Endothelial cell of umbilical vein (primary cell): ENCODE results near the gene MSN.
"Not testable (repeated sequence)": the region's sequence is repeated elsewhere in the genome, so short reads cannot be mapped to it uniquely, and the experiment has no call there.

Experiments used
- EZH2 ChIP-seq: IDR thresholded peaks from 2 replicates; pipeline ENCODE4 v1.6.1; 2012; ENCODE audit warnings: borderline replicate concordance, low read depth, mild to moderate bottlenecking, moderate library complexity, low read length, inconsistent platforms; ENCODE audit not compliant: severe bottlenecking
- FOS ChIP-seq: IDR thresholded peaks from 2 replicates; pipeline ENCODE4 v1.6.1; 2011; ENCODE audit warnings: mild to moderate bottlenecking, low read length, moderate library complexity, borderline replicate concordance; ENCODE audit not compliant: insufficient read depth
- GATA2 ChIP-seq: IDR thresholded peaks from 2 replicates; pipeline ENCODE4 v1.7.0; 2011; ENCODE audit warnings: low read depth, mild to moderate bottlenecking, moderate library complexity, mixed read lengths, low read length; ENCODE audit not compliant: insufficient read length, insufficient read depth
- JUN ChIP-seq: IDR thresholded peaks from 2 replicates; pipeline ENCODE4 v1.6.1; 2011; ENCODE audit warnings: borderline replicate concordance, low read depth; ENCODE audit not compliant: insufficient read length, insufficient read depth
- MYC ChIP-seq: IDR thresholded peaks from one replicate; pipeline ENCODE4 v1.6.1; 2011; ENCODE audit warnings: mild to moderate bottlenecking, low read depth, low read length
- POLR2A ChIP-seq: IDR thresholded peaks from 2 replicates; pipeline ENCODE4 v1.6.1; 2012; ENCODE audit warnings: low read depth, mild to moderate bottlenecking, control low read depth, low read length
- POLR2AphosphoS5 ChIP-seq: IDR thresholded peaks from 2 replicates; pipeline ENCODE4 v1.6.1; 2012; ENCODE audit warnings: low read depth, mild to moderate bottlenecking, control low read depth, low read length, moderate library complexity; ENCODE audit not compliant: insufficient read depth
- TF ChIP-seq, protein P1 (sequence below), 2 donors: IDR thresholded peaks; 1 replicate in 1 of 2; 2 replicates in 1 of 2; pipeline ENCODE4 v1.5.1; 2011; ENCODE audit warnings: low read length in 2 of 2, mild to moderate bottlenecking in 2 of 2, moderate library complexity in 2 of 2, control low read depth in 1 of 2, inconsistent platforms in 1 of 2, low read depth in 1 of 2; ENCODE audit not compliant: insufficient read depth in 1 of 2; ENCODE audit errors: extremely low read depth in 1 of 2
- TF ChIP-seq, protein P2 (sequence below): IDR thresholded peaks from 2 replicates; pipeline ENCODE4 v1.6.1; 2011; ENCODE audit not compliant: insufficient read depth, insufficient read length

- TF ChIP-seq, protein P1, sequence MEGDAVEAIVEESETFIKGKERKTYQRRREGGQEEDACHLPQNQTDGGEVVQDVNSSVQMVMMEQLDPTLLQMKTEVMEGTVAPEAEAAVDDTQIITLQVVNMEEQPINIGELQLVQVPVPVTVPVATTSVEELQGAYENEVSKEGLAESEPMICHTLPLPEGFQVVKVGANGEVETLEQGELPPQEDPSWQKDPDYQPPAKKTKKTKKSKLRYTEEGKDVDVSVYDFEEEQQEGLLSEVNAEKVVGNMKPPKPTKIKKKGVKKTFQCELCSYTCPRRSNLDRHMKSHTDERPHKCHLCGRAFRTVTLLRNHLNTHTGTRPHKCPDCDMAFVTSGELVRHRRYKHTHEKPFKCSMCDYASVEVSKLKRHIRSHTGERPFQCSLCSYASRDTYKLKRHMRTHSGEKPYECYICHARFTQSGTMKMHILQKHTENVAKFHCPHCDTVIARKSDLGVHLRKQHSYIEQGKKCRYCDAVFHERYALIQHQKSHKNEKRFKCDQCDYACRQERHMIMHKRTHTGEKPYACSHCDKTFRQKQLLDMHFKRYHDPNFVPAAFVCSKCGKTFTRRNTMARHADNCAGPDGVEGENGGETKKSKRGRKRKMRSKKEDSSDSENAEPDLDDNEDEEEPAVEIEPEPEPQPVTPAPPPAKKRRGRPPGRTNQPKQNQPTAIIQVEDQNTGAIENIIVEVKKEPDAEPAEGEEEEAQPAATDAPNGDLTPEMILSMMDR (IDR thresholded peaks at IDR 0.05; ENCODE audit: extremely low read depth in 1 of 2, insufficient read depth in 1 of 2, low read depth in 1 of 2, low read length in 2 of 2): not testable (repeated sequence)
- TF ChIP-seq POLR2AphosphoS5, POLR2A, FOS, EZH2, GATA2, JUN, MYC: not testable (repeated sequence)
- TF ChIP-seq, protein P2, sequence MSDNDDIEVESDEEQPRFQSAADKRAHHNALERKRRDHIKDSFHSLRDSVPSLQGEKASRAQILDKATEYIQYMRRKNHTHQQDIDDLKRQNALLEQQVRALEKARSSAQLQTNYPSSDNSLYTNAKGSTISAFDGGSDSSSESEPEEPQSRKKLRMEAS: not testable (repeated sequence)
Observed at GRCh38 chrX:65657009-65657441, 10.4 kb upstream of the MSN start.
